Gastroesophageal sphincter (tissue), 3 donors: ENCODE results near the gene C1QTNF2.

ENCODE experiments used
- POLR2A ChIP-seq, 2 donors: fragments of 450-650 bp; IDR thresholded peaks; one replicate each; pipeline ENCODE4 v1.6.1; 2017; ENCODE audit warnings: antibody characterized with exemption in 2 of 2, mild to moderate bottlenecking in 2 of 2, moderate library complexity in 1 of 2
- TF ChIP-seq, protein P1 (sequence below), 4 experiments: fragments of 200-600 bp in 2 of 4; fragments of 450-650 bp in 2 of 4; sonication (generic) in 1 of 4; IDR thresholded peaks; one replicate each; pipeline ENCODE4 v1.5.1; 2017 to 2019; ENCODE audit warnings: antibody characterized with exemption in 4 of 4, mild to moderate bottlenecking in 2 of 4, moderate library complexity in 2 of 4

GRCh38 chr5:160397492-160397891 lies 27.1 kb upstream of the C1QTNF2 start:
- TF ChIP-seq, protein P1, sequence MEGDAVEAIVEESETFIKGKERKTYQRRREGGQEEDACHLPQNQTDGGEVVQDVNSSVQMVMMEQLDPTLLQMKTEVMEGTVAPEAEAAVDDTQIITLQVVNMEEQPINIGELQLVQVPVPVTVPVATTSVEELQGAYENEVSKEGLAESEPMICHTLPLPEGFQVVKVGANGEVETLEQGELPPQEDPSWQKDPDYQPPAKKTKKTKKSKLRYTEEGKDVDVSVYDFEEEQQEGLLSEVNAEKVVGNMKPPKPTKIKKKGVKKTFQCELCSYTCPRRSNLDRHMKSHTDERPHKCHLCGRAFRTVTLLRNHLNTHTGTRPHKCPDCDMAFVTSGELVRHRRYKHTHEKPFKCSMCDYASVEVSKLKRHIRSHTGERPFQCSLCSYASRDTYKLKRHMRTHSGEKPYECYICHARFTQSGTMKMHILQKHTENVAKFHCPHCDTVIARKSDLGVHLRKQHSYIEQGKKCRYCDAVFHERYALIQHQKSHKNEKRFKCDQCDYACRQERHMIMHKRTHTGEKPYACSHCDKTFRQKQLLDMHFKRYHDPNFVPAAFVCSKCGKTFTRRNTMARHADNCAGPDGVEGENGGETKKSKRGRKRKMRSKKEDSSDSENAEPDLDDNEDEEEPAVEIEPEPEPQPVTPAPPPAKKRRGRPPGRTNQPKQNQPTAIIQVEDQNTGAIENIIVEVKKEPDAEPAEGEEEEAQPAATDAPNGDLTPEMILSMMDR (IDR thresholded peaks at IDR 0.05): no peak
- no peak for TF ChIP-seq POLR2A (IDR thresholded peaks at IDR 0.05)
